Esophagus squamous epithelium (tissue), 5 donors: ENCODE measurements around the gene ARRDC5. TPM values are rescaled to one million over a fixed set of nuclear protein-coding genes. Genes with fewer than 3 reads are reported as not detected.

Experiments used
- DNase-seq: peaks from one replicate; lab custom pipeline; 2025; lab: John Stamatoyannopoulos, UW
- H3K27ac ChIP-seq, 4 donors: fragments of 200-600 bp; sonication (generic); one replicate each; pipeline ENCODE4 v1.5.1; 2016 to 2019; ENCODE audit warnings: mild to moderate bottlenecking in 1 of 4
- H3K27me3 ChIP-seq, 4 donors: fragments of 200-600 bp; sonication (generic); 1 replicate in 3 of 4; 2 replicates in 1 of 4; pipeline versions ENCODE4 v1.5.1 to v1.6.0; 2017 to 2021; ENCODE audit warnings: antibody characterized with exemption in 1 of 4
- H3K36me3 ChIP-seq, 3 donors: fragments of 200-600 bp; sonication (generic); one replicate each; pipeline ENCODE4 v1.5.1; 2016 to 2019
- H3K4me1 ChIP-seq, 3 donors: fragments of 200-600 bp; sonication (generic); one replicate each; pipeline ENCODE4 v1.5.1; 2017 to 2019
- H3K4me3 ChIP-seq, 4 donors: fragments of 200-600 bp; sonication (generic); 1 replicate in 3 of 4; 2 replicates in 1 of 4; pipeline ENCODE4 v1.5.1; 2016 to 2019; ENCODE audit warnings: mild to moderate bottlenecking in 2 of 4, moderate library complexity in 1 of 4
- H3K9me3 ChIP-seq, 3 donors: fragments of 200-600 bp; sonication (generic); one replicate each; pipeline ENCODE4 v1.5.1; 2016 to 2019
- CTCF ChIP-seq, 6 experiments: fragments of 450-650 bp in 4 of 6; fragments of 200-600 bp in 2 of 6; sonication (generic) in 2 of 6; IDR thresholded peaks; one replicate each; pipeline ENCODE4 v1.5.1; 2016 to 2019; ENCODE audit warnings: antibody characterized with exemption in 6 of 6, mild to moderate bottlenecking in 4 of 6, moderate library complexity in 4 of 6
- POLR2A ChIP-seq, 4 donors: fragments of 450-650 bp; IDR thresholded peaks; one replicate each; pipeline ENCODE4 v1.6.1; 2017; ENCODE audit warnings: antibody characterized with exemption in 4 of 4, mild to moderate bottlenecking in 4 of 4, moderate library complexity in 3 of 4
- WGBS, 2 donors: methylation state at CpG; one replicate each; pipeline ENCODE4 v1.1.5; 2018; 5-methylcytosine and 5-hydroxymethylcytosine counted together
- intact Hi-C: fragments of 100-400 bp; cut with DNase I; formaldehyde crosslinking; loops from one replicate; pipeline ENCODE4 v1.15.0; 2022
- total RNA-seq, 4 donors: library from RNA; depleted of rRNA; stranded (reverse); fragments of >200 nt; gene quantifications; one replicate each; pipeline ENCODE4 v1.1.0, GENCODE V29; 2016
- donor health status: DM: yes; HTN: yes; CAD: no.

ARRDC5 gene
- total RNA-seq, 4 donors from 2014 or later: 0.38 to 0.62 TPM; not detected in 2

DNA sequence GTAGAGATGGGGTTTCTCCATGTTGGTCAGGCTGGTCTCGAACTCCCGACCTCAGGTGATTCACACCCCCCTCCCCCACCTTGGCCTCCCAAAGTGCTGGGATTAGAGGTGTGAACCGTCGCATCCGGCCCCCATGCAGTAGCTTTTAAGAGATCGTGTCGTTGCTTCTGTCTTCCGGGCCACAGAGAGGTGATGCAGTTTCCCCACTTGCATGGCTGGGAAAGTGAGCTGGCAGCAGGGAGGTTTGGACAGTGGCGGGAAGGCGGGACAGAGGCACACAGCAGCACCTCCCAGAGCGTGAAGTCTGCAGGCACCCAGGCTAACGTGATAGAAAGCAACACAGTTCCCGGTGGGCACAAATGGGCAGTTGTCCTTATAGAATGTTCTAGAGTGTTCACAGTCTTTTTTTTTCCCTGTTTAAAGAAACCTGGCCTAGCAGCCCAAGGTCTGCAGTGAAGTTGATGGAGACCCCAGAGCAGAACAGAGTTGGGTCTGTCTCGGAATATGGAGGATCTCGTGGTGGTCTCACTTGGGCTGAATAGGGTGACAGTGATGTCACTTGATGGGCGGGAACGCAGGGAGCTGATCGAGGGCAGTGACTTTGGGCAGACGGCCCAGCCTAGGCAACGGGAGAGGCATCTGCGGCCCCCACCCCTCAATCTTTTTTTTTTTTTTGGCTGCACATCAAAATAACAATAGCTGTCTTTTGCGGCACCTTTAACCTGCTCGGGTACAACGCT lies 11.5 kb upstream of the ARRDC5 start:
- TF ChIP-seq CTCF (IDR thresholded peaks at IDR 0.05) (no peak), POLR2A (IDR thresholded peaks at IDR 0.05) (no peak)
- H3K27me3 ChIP-seq: peaks cover 0 to 4% (median under 1%) of the 10 kb centered on the region in 4 donors
- no peaks in the 10 kb centered on the region for H3K36me3 ChIP-seq
- H3K4me1 ChIP-seq: peaks cover 30 to 70% (median 34%) of the 10 kb centered on the region in 3 donors
- peak overlapping the region in 3 of 4 donors; percentile 56 to 85 (median 75) for H3K27ac ChIP-seq
- DNase-seq: no peak
- WGBS, 2 donors: 74 to 78% methylated on average over 17 to 24 of the region's 24 CpGs
- H3K4me3 ChIP-seq: peak overlapping the region in 3 of 4 donors; percentile 5 to 53 (median 37)
- intact Hi-C loops: loop anchor here (5.0 kb wide), 1 partner anchor 37 kb away; no protein-coding TSS in a partner anchor
- no peaks in the 10 kb centered on the region for H3K9me3 ChIP-seq

- intact Hi-C loops: loop anchor here (5.0 kb wide), 1 partner anchor 35 kb away; no protein-coding TSS in a partner anchor
- DNase-seq: no peak
- Histone ChIP-seq H3K4me3 (peak overlapping the region; percentile 4 to 87 (median 68)), H3K4me1 (peaks cover 32 to 77% (median 36%) of the 10 kb centered on the region in 3 donors), H3K27ac (peak overlapping the region; percentile 69 to 81 (median 76)), H3K9me3 (no peaks in the 10 kb centered on the region), H3K36me3 (no peaks in the 10 kb centered on the region), H3K27me3 (peaks cover 0 to 13% (median 3%) of the 10 kb centered on the region in 4 donors)
- WGBS, 2 donors: 19 to 44% methylated on average over 9 to 21 of the region's 29 CpGs
- TF ChIP-seq POLR2A (IDR thresholded peaks at IDR 0.05): peak in 1 of 4 donors; percentile 16
- TF ChIP-seq CTCF (IDR thresholded peaks at IDR 0.05): peak; percentile 64 to 83 (median 72)
Observed at GRCh38 chr19:4911786-4912672, 9.3 kb upstream of the ARRDC5 start.

GRCh38 chr19:4911314-4911713 lies 8.6 kb upstream of the ARRDC5 start:
- no peak for DNase-seq
- Histone ChIP-seq H3K27ac (peak overlapping the region; percentile 69 to 81 (median 76)), H3K36me3 (no peaks in the 10 kb centered on the region), H3K27me3 (peaks cover 0 to 13% (median 3%) of the 10 kb centered on the region in 4 donors), H3K9me3 (no peaks in the 10 kb centered on the region), H3K4me1 (peaks cover 32 to 73% (median 36%) of the 10 kb centered on the region in 3 donors), H3K4me3 (peak overlapping the region; percentile 4 to 87 (median 68))
- intact Hi-C loops: loop anchor here (5.0 kb wide), 1 partner anchor 34 kb away; no protein-coding TSS in a partner anchor
- 31 to 42% methylated on average over 14 to 15 of the region's 15 CpGs for WGBS, 2 donors
- no peak for TF ChIP-seq CTCF (IDR thresholded peaks at IDR 0.05)

GRCh38 chr19:4910594-4911281 lies 8.0 kb upstream of the ARRDC5 start:
- intact Hi-C loops: loop anchor here (5.0 kb wide), 1 partner anchor 33 kb away; no protein-coding TSS in a partner anchor
- DNase-seq: no peak
- Histone ChIP-seq H3K9me3 (no peaks in the 10 kb centered on the region), H3K36me3 (no peaks in the 10 kb centered on the region), H3K4me1 (peaks cover 32 to 67% (median 34%) of the 10 kb centered on the region in 3 donors), H3K4me3 (peak overlapping the region; percentile 61 to 87 (median 70)), H3K27me3 (peaks cover 0 to 13% (median 3%) of the 10 kb centered on the region in 4 donors), H3K27ac (peak overlapping the region; percentile 23 to 81 (median 76))
- no peak for TF ChIP-seq POLR2A (IDR thresholded peaks at IDR 0.05)
- TF ChIP-seq CTCF (IDR thresholded peaks at IDR 0.05): no peak
- 20 to 31% methylated on average over 8 to 17 of the region's 23 CpGs for WGBS, 2 donors
